ENCODE results near the gene ST6GALNAC1. TPM values are rescaled to one million over a fixed set of nuclear protein-coding genes. Genes with fewer than 3 reads are reported as not detected.
A peak's percentile ranks its signal among the peaks of the same experiment; 100 is the strongest.

The ST6GALNAC1 gene
- polyA plus RNA-seq, 1 donor (not counting 4 experiments of a cell fraction or from before 2014, with no cell fraction given), result 0.46 TPM

GRCh38 chr17:76660656-76661042 lies 17.1 kb upstream of the ST6GALNAC1 start:
- H3K4me2 ChIP-seq (ENCODE audit: control insufficient read depth, extremely low read depth, insufficient read depth, low read depth, low read length), result no peak overlapping the region
- no peaks in the 10 kb centered on the region for H3K27me3 ChIP-seq (ENCODE audit: control insufficient read depth, extremely low read depth, insufficient read depth, low read length)
- H3K27ac ChIP-seq (ENCODE audit: control insufficient read depth, insufficient read depth, low read length), result no peak overlapping the region
- peaks cover 16% of the 10 kb centered on the region for H3K4me1 ChIP-seq (ENCODE audit: control insufficient read depth, extremely low read depth, insufficient read depth, low read length)
- FAIRE-seq (no peak), DNase-seq (ENCODE audit: low read depth, low spot score) (no peak)
- TF ChIP-seq CTCF (optimal IDR thresholded peaks at IDR 0.05 in 1 of 3, IDR thresholded peaks at IDR 0.05 in 1 of 3, conservative IDR thresholded peaks at IDR 0.05 in 1 of 3; ENCODE audit: extremely low read depth in 1 of 3, insufficient read depth in 2 of 3, low read length in 3 of 3) (no peak), EZH2 (IDR thresholded peaks at IDR 0.05; ENCODE audit: low read length) (no peak)
- no peaks in the 10 kb centered on the region for H3K36me3 ChIP-seq (ENCODE audit: control insufficient read depth in 2 of 2, extremely low read depth in 1 of 2, insufficient read depth in 2 of 2, low read length in 2 of 2)
- no peak overlapping the region for H3K9ac ChIP-seq (ENCODE audit: control insufficient read depth, extremely low read depth, insufficient read depth, low read length)
- no peaks in the 10 kb centered on the region for H3K9me3 ChIP-seq (ENCODE audit: control insufficient read depth, low read depth, low read length)
- dilution Hi-C loops (cut with MboI; ENCODE audit: extremely low pct_ligation_motif_present, low sequenced_read_pairs), result no loop called here
- no peak overlapping the region for H3K4me3 ChIP-seq (ENCODE audit: control insufficient read depth in 2 of 3, extremely low read depth in 1 of 3, insufficient read depth in 2 of 3, low read depth in 1 of 3, low read length in 3 of 3)
- H3K79me2 ChIP-seq (ENCODE audit: control insufficient read depth, insufficient read depth, low read length), result no peaks in the 10 kb centered on the region
- H4K20me1 ChIP-seq (ENCODE audit: control insufficient read depth, extremely low read depth, insufficient read depth, low read length), result no peaks in the 10 kb centered on the region
- no peaks in the 10 kb centered on the region for H3K9me1 ChIP-seq (ENCODE audit: control insufficient read depth, extremely low read depth, insufficient read depth, low read length)
- no peak overlapping the region for H2AFZ ChIP-seq (ENCODE audit: control insufficient read depth, low read length)

GRCh38 chr17:76659928-76660655 lies 16.5 kb upstream of the ST6GALNAC1 start:
- dilution Hi-C loops (cut with MboI; ENCODE audit: extremely low pct_ligation_motif_present, low sequenced_read_pairs), result no loop called here
- H2AFZ ChIP-seq (ENCODE audit: control insufficient read depth, low read length), result no peak overlapping the region
- FAIRE-seq (no peak), DNase-seq (ENCODE audit: low read depth, low spot score) (no peak)
- no peaks in the 10 kb centered on the region for H3K9me1 ChIP-seq (ENCODE audit: control insufficient read depth, extremely low read depth, insufficient read depth, low read length)
- no peaks in the 10 kb centered on the region for H3K9me3 ChIP-seq (ENCODE audit: control insufficient read depth, low read depth, low read length)
- no peaks in the 10 kb centered on the region for H3K79me2 ChIP-seq (ENCODE audit: control insufficient read depth, insufficient read depth, low read length)
- no peaks in the 10 kb centered on the region for H3K36me3 ChIP-seq (ENCODE audit: control insufficient read depth in 2 of 2, extremely low read depth in 1 of 2, insufficient read depth in 2 of 2, low read length in 2 of 2)
- no peak overlapping the region for H3K9ac ChIP-seq (ENCODE audit: control insufficient read depth, extremely low read depth, insufficient read depth, low read length)
- no peak overlapping the region for H3K27ac ChIP-seq (ENCODE audit: control insufficient read depth, insufficient read depth, low read length)
- TF ChIP-seq EZH2 (IDR thresholded peaks at IDR 0.05; ENCODE audit: low read length) (no peak), CTCF (optimal IDR thresholded peaks at IDR 0.05 in 1 of 3, IDR thresholded peaks at IDR 0.05 in 1 of 3, conservative IDR thresholded peaks at IDR 0.05 in 1 of 3; ENCODE audit: extremely low read depth in 1 of 3, insufficient read depth in 2 of 3, low read length in 3 of 3) (no peak)
- no peaks in the 10 kb centered on the region for H3K27me3 ChIP-seq (ENCODE audit: control insufficient read depth, extremely low read depth, insufficient read depth, low read length)
- no peak overlapping the region for H3K4me3 ChIP-seq (ENCODE audit: control insufficient read depth in 2 of 3, extremely low read depth in 1 of 3, insufficient read depth in 2 of 3, low read depth in 1 of 3, low read length in 3 of 3)
- no peaks in the 10 kb centered on the region for H4K20me1 ChIP-seq (ENCODE audit: control insufficient read depth, extremely low read depth, insufficient read depth, low read length)
- H3K4me1 ChIP-seq (ENCODE audit: control insufficient read depth, extremely low read depth, insufficient read depth, low read length), result peaks cover 16% of the 10 kb centered on the region
- peak overlapping the region; percentile 30 for H3K4me2 ChIP-seq (ENCODE audit: control insufficient read depth, extremely low read depth, insufficient read depth, low read depth, low read length)
